D721Med (cell line): ENCODE measurements around the gene LUM.
A peak's percentile ranks its signal among the peaks of the same experiment; 100 is the strongest.

Source experiments
- DNase-seq: peaks from one replicate; pipeline ENCODE4 v3.0.0; 2011; ENCODE audit warnings: low spot score; ENCODE audit not compliant: insufficient read length
- FAIRE-seq: peaks from 2 replicates; lab custom pipeline; 2011; peaks lifted over from hg19 to GRCh38; lab: Jason Lieb, UNC
- TF ChIP-seq, protein P1 (sequence below): IDR thresholded peaks from 2 replicates; pipeline ENCODE4 v1.5.1; 2012; ENCODE audit warnings: mild to moderate bottlenecking, control low read depth; ENCODE audit not compliant: insufficient read depth; ENCODE audit errors: missing control alignments

LUM gene, protein sequence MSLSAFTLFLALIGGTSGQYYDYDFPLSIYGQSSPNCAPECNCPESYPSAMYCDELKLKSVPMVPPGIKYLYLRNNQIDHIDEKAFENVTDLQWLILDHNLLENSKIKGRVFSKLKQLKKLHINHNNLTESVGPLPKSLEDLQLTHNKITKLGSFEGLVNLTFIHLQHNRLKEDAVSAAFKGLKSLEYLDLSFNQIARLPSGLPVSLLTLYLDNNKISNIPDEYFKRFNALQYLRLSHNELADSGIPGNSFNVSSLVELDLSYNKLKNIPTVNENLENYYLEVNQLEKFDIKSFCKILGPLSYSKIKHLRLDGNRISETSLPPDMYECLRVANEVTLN

DNA sequence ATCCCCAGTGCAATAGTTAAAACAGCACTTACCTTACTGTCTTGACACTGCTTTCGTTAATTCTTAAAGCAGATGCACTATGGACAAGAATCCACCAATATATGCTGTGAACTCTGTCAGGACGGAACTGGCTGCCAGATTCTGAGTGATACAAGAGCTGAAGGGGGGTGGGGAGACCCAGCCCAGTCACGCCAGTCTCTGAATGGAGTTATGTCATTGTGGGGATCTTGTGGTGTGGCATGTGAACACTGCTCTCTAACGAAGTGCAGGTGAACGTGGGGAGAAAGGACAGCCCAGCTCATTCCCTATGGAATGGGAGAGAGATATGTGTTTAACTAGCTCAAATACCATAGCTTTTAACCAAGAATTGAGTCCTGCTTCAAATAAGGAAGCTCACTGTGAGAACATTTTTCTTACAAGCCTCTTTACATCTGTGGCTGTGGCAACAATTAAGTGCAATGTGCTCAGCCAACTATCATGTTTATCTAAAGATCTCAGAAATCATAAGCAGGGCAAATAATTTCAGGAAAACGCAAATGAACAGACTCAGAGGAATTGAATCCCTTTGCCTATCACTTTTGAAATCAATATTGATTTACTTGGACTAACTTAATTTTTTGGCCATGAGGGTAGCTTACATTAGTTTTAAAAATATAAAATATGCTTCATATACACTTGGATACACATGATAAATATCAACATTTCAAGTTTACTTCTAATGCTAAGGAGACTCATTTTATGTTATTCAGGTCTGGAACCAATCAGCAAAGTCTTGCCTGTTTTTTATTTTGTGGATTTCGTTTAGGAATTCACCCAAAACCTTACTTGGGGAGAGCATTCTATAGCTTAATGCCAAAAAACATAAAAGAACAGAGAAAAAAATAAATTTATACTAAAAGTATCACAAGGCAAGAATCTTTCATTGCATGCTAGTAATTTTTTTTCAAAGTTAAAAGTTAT is at the start of gene LUM:
TSS of gene LUM (minus strand) at position 129 of the 960 bp plus-strand sequence. CDS start 2,515 bp downstream, outside the sequence.
- TF ChIP-seq, protein P1, sequence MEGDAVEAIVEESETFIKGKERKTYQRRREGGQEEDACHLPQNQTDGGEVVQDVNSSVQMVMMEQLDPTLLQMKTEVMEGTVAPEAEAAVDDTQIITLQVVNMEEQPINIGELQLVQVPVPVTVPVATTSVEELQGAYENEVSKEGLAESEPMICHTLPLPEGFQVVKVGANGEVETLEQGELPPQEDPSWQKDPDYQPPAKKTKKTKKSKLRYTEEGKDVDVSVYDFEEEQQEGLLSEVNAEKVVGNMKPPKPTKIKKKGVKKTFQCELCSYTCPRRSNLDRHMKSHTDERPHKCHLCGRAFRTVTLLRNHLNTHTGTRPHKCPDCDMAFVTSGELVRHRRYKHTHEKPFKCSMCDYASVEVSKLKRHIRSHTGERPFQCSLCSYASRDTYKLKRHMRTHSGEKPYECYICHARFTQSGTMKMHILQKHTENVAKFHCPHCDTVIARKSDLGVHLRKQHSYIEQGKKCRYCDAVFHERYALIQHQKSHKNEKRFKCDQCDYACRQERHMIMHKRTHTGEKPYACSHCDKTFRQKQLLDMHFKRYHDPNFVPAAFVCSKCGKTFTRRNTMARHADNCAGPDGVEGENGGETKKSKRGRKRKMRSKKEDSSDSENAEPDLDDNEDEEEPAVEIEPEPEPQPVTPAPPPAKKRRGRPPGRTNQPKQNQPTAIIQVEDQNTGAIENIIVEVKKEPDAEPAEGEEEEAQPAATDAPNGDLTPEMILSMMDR, result no peak
- DNase-seq (no peak), FAIRE-seq (peak; percentile 11)

DNA sequence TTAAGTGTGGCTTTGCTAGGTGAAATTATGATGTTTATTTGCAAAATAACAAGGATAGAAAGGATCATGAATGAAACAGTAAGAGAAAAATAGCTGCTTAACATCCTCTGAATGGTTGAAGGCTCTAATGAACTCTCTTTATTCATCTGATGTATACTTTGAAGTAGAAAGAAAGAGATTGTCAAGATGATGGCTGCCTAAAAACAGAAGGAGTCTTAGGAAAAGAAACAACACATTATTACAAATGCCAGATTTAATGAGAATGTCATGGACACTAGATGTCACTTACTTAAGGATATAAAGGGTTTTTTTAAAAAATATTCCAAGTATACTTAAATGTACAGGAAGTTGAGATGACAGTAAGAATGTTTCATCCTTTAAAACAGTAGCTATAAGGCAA is 49.7 kb upstream of the LUM start:
- TF ChIP-seq, protein P1, result no peak
- FAIRE-seq (no peak), DNase-seq (no peak)

DNA sequence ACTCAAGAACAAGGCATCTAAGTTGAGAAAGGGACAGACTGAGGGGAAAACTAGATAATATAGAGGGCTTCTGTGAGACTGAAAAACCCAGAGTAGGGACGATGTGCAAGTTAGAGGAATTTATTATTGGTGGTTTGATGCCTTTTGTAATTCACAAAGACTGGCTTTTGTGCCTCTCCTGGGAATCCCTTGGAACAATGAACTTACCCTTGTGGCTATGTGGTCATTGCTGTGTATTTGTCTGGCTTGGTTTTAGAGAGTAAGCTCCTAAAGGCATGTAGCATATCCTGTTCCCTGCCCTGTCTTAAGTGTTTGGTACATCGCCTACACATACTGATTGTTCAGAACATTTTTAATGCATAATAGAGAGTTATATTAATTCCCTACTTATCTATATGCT is 44.7 kb upstream of the LUM start:
- TF ChIP-seq, protein P1, result no peak
- DNase-seq (no peak), FAIRE-seq (no peak)

DNA sequence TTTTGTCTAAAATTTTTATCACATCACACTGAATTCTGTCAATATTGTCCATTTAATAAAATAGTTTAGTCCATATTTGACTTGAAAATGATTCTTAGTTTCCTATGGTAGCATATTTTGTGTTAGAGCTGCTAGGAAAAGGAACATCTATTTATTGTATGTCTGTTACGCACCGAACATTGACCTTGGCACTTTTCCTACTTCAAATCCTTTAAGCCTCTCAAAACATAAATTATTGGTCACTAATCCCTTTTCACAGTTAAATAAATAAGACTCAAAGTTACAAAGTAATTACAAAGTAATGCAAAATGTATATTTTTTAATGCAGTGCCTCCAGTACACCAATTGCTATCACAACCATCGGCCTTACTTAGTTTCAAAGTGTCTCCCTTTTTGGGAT is 42.8 kb upstream of the LUM start:
- TF ChIP-seq, protein P1, result no peak
- peak; percentile 84 for FAIRE-seq

DNA sequence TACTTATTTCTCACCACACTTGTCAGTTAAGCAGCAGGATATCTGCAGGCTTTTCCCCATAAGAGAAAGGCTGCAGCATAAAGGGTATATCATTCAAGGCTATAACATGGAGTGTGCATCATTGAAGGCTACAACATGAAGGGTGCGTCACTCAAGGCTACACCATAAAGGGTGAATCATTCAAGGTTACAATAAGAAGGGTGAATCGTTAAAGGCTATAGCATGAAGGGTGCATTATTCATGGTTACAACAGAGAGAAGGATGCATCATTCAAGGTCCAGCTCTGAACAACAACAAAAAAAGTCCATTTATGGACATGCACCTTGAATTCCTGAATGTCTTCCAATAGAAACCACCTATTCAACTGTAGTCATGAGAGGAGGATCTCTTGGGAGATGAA is 32.8 kb upstream of the LUM start:
- TF ChIP-seq, protein P1, result no peak
- DNase-seq (no peak), FAIRE-seq (no peak)

More for the DNA sequence above, 42.8 kb upstream of the LUM start:
- DNase-seq, result no peak

DNA sequence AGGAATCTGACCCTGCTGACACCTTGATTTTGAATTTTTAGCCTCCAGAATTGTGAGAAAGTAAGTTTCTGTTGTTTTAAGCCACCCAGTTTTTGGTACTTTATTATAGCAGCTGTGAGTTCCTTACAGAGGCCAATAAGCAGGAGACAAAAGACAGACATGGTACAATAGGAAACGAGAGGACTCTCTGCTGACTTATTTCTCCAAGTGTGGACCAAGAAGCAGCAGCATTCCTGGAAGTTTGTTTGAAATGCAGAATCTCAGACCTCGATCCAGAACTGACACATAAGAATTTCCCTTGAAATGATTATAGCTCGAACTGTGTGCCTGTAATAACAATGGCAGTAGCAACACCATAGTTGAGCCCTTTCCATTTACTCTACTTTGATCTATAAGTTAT is 31.9 kb upstream of the LUM start:
- TF ChIP-seq, protein P1, result no peak
- no peak for FAIRE-seq
- DNase-seq, result no peak

DNA sequence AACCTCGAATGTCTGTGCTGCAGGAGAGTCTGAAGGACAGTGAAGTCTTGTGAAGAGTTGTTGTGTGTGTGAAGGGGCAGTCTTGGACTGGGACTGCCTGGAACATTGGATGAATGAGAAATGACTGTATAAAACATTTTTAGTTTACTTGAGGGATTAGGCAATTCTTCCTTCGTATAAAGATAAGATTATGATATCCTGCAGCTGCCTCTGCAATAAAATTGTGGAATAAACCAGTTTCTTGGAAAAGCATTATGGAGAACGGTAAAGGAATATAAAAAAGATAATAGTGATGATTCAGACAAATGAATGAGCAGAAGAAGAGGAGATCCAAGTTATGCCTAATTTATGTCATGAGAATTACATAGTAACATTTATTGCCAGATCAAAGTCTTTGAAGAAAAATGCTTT is 30.9 kb upstream of the LUM start:
- TF ChIP-seq, protein P1, result no peak
- no peak for DNase-seq
- FAIRE-seq, result peak; percentile 38
